ENCODE results near the gene TBL1X. TPM values are rescaled to one million over a fixed set of nuclear protein-coding genes. Genes with fewer than 3 reads are reported as not detected.

TBL1X gene
- total and polyA plus RNA-seq, 2 of the 8 experiments (the other 6 are each of a cell fraction or from before 2014, with no cell fraction given): 13.3 to 25.6 TPM

- Histone ChIP-seq H3K9ac (replicated peaks in 1 of 4; ENCODE audit: extremely low read depth in 1 of 4, low read depth in 3 of 4, low read length in 3 of 4) (no peak overlapping the region), H3K36me3 (ENCODE audit: control insufficient read depth in 2 of 4, insufficient read depth in 4 of 4, low read length in 3 of 4) (peaks cover 0 to 29% (median 15%) of the 10 kb centered on the region in 4 experiments; a peak in 6 of 8 replicates), H2BK5ac (ENCODE audit: low read depth, low read length) (no peak overlapping the region), H2BK12ac (ENCODE audit: low read depth, low read length) (no peak overlapping the region), H4K8ac (ENCODE audit: extremely low read depth, insufficient read depth, low read length) (no peak overlapping the region), H3K79me2 (ENCODE audit: control insufficient read depth in 1 of 2, insufficient read depth in 2 of 2, low read length in 2 of 2) (no peaks in the 10 kb centered on the region), H4K91ac (replicated peaks; ENCODE audit: insufficient read length, low read length) (no peak overlapping the region), H2AFZ (ENCODE audit: low read length) (no peak overlapping the region), H4K5ac (ENCODE audit: insufficient read length, low read depth, low read length) (no peak overlapping the region), H3K14ac (ENCODE audit: insufficient read length) (no peak overlapping the region), H3K4me1 (replicated peaks in 1 of 4; ENCODE audit: control insufficient read depth in 3 of 4, insufficient read depth in 4 of 4, low read length in 3 of 4) (no peaks in the 10 kb centered on the region), H3K4ac (replicated peaks; ENCODE audit: insufficient read length, low read depth, low read length) (no peak overlapping the region), H3K18ac (ENCODE audit: extremely low read depth, low read length) (no peak overlapping the region), H3K56ac (replicated peaks; ENCODE audit: insufficient read length, low read depth, low read length) (no peak overlapping the region), H3K9me3 (ENCODE audit: insufficient read depth in 2 of 2, low read depth in 1 of 2, low read length in 1 of 2) (peaks cover 0 to 2% of the 10 kb centered on the region in 2 experiments; a peak in 1 of 4 replicates), H2AK5ac (ENCODE audit: low read depth, low read length) (no peak overlapping the region), H3K4me2 (ENCODE audit: insufficient read depth in 1 of 2, low read depth in 2 of 2, low read length in 2 of 2) (no peak overlapping the region), H3K27ac (ENCODE audit: low read depth, low read length) (no peak overlapping the region), H3K27me3 (replicated peaks in 1 of 4; ENCODE audit: control insufficient read depth in 3 of 4, extremely low read depth in 1 of 4, insufficient read depth in 3 of 4, low read length in 3 of 4) (no peaks in the 10 kb centered on the region), H3K23ac (ENCODE audit: insufficient read length) (no peak overlapping the region), H2BK15ac (ENCODE audit: low read length) (no peak overlapping the region), H2BK120ac (replicated peaks; ENCODE audit: low read depth, low read length) (no peak overlapping the region), H3K23me2 (ENCODE audit: low read depth, low read length) (no peaks in the 10 kb centered on the region), H3K79me1 (ENCODE audit: low read depth, low read length) (no peaks in the 10 kb centered on the region), H2BK20ac (ENCODE audit: low read length) (no peak overlapping the region), H4K20me1 (replicated peaks in 1 of 2; ENCODE audit: control insufficient read depth in 1 of 2, insufficient read depth in 2 of 2, low read length in 2 of 2) (no peaks in the 10 kb centered on the region), H3K4me3 (ENCODE audit: extremely low read depth in 1 of 4, insufficient read depth in 2 of 4, low read depth in 3 of 4, low read length in 4 of 4) (no peak overlapping the region)
- ChIA-PET POLR2A (ENCODE audit: partially characterized antibody) (no interaction called here), CTCF (ENCODE audit: partially characterized antibody) (interaction anchor here (0.6 to 3.2 kb wide), 3 partner anchors 8 to 200 kb away, joined by 3 to 17 read pairs (median 5); no protein-coding TSS in a partner anchor)
- peak; percentile 43 to 76 for DNase-seq (ENCODE audit: low read depth in 1 of 2, low spot score in 2 of 2)
- TF ChIP-seq RAD21 (IDR thresholded peaks at IDR 0.05 in 1 of 2, conservative IDR thresholded peaks at IDR 0.05 in 1 of 2; ENCODE audit: low read depth in 2 of 2, low read length in 2 of 2): peak; percentile 79 to 81
- peak in 2 of 3 experiments; percentile 61 to 74; a peak in 3 of 4 replicates for TF ChIP-seq CTCF (IDR thresholded peaks at IDR 0.05; ENCODE audit: control extremely low read depth in 1 of 3, insufficient read depth in 1 of 3, low read depth in 1 of 3, low read length in 3 of 3)
- no peak for TF ChIP-seq POU5F1 (IDR thresholded peaks at IDR 0.05; ENCODE audit: low read depth, low read length)
- no peak for TF ChIP-seq GABPA (IDR thresholded peaks at IDR 0.05; ENCODE audit: borderline replicate concordance, insufficient read depth, low read length)
- 0 out of 2 replicates have a peak, but pooled peaks have one; percentile 21 for TF ChIP-seq JUND (IDR thresholded peaks at IDR 0.05; ENCODE audit: low read length)
- no peak for TF ChIP-seq NRF1 (IDR thresholded peaks at IDR 0.05; ENCODE audit: low read depth, low read length)
- no peak for TF ChIP-seq HDAC2 (IDR thresholded peaks at IDR 0.05; ENCODE audit: borderline replicate concordance in 1 of 2, low read depth in 2 of 2, low read length in 2 of 2)
- WGBS, 2 experiments (ENCODE audit: extremely low coverage in 1 of 2, insufficient coverage in 1 of 2, insufficient read length in 1 of 2, insufficient replicate concordance in 2 of 2, low coverage in 1 of 2, low lambda C conversion rate in 2 of 2, missing lambda C conversion rate in 1 of 2): 62% methylated on average over 16 of the region's 17 CpGs; no CpG with 5 or more reads in 1 of the 2 experiments
- FAIRE-seq: peak; percentile 95
Measured at GRCh38 chrX:9708923-9709553, 244.2 kb downstream of the TBL1X start.

All from H1 (cell line).